HFFc6 (cell line): ENCODE results near the gene IL2RA. TPM values are rescaled to one million over a fixed set of nuclear protein-coding genes. Genes with fewer than 3 reads are reported as not detected.

Source experiments
- DNase-seq: peaks from one replicate; pipeline ENCODE4 v3.0.0-alpha.2; 2018
- H3K27ac Mint-ChIP-seq: 2 replicates; pipeline ENCODE4 v1.8.0; 2020; ENCODE audit warnings: mild to moderate bottlenecking, mixed read lengths
- H3K27me3 Mint-ChIP-seq: 2 replicates; pipeline ENCODE4 v1.8.0; 2021; ENCODE audit warnings: mild to moderate bottlenecking, moderate library complexity, mixed read lengths; ENCODE audit not compliant: insufficient read depth
- H3K36me3 Mint-ChIP-seq: 2 replicates; pipeline ENCODE4 v1.8.0; 2021; ENCODE audit warnings: low read depth, mixed read lengths
- H3K4me1 Mint-ChIP-seq: 2 replicates; pipeline ENCODE4 v1.8.0; 2020; ENCODE audit warnings: low read depth, mixed read lengths
- H3K4me3 Mint-ChIP-seq: 2 replicates; pipeline ENCODE4 v1.8.0; 2020; ENCODE audit warnings: mild to moderate bottlenecking, moderate library complexity, mixed read lengths
- H3K9me3 Mint-ChIP-seq: 2 replicates; pipeline ENCODE4 v1.8.0; 2020; ENCODE audit warnings: mild to moderate bottlenecking, mixed read lengths
- total RNA-seq, 6 experiments: library from RNA; stranded (reverse); fragmentation: NEBNext Ultra II Directional; extraction: Animal tissue kit (Norgen Biotek cat#: 25700); gene quantifications; 2 replicates in 1 of 6; 3 replicates in 5 of 6; pipeline ENCODE4 v1.2.3, GENCODE V29; 2021
- TF ChIP-seq, protein P1 (sequence below): fragments of 200-600 bp; sonication (generic); IDR thresholded peaks from 2 replicates; pipeline ENCODE4 v1.5.0; 2021; ENCODE audit warnings: antibody characterized with exemption, mild to moderate bottlenecking

The IL2RA gene
- total RNA-seq, 6 experiments from 2014 or later = not detected

DNA sequence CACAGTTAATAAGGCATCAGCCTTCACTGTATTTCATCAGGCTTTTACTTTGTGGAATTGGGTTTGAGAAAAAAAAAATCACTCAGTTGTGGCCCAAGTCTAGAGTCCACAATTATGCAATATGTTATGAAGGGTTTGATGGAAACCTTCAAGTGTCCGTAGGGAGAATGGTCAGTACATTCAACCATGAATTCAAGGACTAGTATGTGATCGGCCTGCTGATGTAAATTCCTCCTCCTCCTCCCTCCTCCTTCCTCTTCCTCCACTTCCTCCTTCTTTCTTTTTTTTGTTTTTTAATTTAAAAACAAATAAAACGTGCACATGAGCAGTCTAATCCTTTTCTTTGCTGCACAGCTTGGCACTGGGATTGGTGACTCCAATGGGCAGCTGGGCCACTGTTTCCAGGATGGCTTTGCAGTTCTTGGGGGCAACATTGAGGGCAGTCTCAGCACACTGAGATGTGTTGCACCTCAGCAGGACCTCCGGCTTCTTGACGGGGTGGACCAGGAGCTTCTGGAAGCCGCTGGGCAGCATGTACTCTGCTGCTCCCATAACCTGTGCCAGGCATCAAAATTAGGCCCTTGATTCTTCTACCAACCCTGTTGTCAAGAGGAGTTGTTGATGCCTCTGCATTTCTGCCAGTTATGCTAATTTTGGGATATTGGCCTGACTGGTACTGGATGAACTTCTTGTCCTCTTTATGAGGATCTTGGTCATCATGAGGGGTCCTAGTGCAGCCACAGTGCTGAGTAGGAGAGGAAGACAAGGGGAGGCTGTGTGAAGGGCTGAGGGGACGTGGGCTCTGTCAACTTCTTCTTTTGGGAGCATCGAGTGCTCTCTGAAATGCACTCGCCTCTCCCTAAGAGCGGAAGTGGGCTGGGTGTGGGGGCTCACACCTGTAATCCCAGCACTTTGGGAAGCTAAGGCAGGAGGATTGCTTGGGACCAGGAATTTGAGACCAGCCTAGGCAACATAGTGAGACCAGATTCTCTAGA, 9.3 kb upstream of the IL2RA start:
- no peak for DNase-seq
- H3K9me3 Mint-ChIP-seq = no peaks in the 10 kb centered on the region
- no peak overlapping the region for H3K27ac Mint-ChIP-seq
- no peak overlapping the region for H3K4me3 Mint-ChIP-seq
- peaks cover 72% of the 10 kb centered on the region for H3K27me3 Mint-ChIP-seq
- TF ChIP-seq, protein P1, sequence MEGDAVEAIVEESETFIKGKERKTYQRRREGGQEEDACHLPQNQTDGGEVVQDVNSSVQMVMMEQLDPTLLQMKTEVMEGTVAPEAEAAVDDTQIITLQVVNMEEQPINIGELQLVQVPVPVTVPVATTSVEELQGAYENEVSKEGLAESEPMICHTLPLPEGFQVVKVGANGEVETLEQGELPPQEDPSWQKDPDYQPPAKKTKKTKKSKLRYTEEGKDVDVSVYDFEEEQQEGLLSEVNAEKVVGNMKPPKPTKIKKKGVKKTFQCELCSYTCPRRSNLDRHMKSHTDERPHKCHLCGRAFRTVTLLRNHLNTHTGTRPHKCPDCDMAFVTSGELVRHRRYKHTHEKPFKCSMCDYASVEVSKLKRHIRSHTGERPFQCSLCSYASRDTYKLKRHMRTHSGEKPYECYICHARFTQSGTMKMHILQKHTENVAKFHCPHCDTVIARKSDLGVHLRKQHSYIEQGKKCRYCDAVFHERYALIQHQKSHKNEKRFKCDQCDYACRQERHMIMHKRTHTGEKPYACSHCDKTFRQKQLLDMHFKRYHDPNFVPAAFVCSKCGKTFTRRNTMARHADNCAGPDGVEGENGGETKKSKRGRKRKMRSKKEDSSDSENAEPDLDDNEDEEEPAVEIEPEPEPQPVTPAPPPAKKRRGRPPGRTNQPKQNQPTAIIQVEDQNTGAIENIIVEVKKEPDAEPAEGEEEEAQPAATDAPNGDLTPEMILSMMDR = no peak
- H3K36me3 Mint-ChIP-seq = no peaks in the 10 kb centered on the region; the same call in 1 of the 2 replicates
- peaks cover 10% of the 10 kb centered on the region for H3K4me1 Mint-ChIP-seq

DNA sequence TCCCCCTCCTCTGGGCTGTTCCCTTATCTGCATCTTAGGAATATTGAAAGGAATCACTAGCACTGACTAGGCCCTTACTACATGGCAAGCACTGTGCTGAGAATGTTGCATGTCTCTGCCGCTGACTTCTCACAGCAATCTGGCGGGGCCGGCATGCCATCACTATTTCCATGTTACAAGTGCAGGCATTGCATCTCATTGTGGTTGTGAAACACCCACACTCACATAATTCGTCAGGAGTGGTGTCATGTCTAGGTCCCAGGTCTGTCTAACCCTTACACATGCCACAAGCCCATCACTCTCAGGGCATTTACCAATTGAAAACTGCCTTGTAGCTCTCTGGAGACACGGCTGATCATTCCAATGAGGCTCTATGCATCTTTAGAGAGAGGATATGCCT, 8.5 kb upstream of the IL2RA start:
- TF ChIP-seq, protein P1 = no peak
- no peaks in the 10 kb centered on the region; the same call in 1 of the 2 replicates for H3K36me3 Mint-ChIP-seq
- H3K27me3 Mint-ChIP-seq = peaks cover 75% of the 10 kb centered on the region
- H3K4me3 Mint-ChIP-seq = no peak overlapping the region
- H3K4me1 Mint-ChIP-seq = peaks cover 10% of the 10 kb centered on the region
- H3K27ac Mint-ChIP-seq = no peak overlapping the region
- H3K9me3 Mint-ChIP-seq = no peaks in the 10 kb centered on the region
- DNase-seq = no peak

DNA sequence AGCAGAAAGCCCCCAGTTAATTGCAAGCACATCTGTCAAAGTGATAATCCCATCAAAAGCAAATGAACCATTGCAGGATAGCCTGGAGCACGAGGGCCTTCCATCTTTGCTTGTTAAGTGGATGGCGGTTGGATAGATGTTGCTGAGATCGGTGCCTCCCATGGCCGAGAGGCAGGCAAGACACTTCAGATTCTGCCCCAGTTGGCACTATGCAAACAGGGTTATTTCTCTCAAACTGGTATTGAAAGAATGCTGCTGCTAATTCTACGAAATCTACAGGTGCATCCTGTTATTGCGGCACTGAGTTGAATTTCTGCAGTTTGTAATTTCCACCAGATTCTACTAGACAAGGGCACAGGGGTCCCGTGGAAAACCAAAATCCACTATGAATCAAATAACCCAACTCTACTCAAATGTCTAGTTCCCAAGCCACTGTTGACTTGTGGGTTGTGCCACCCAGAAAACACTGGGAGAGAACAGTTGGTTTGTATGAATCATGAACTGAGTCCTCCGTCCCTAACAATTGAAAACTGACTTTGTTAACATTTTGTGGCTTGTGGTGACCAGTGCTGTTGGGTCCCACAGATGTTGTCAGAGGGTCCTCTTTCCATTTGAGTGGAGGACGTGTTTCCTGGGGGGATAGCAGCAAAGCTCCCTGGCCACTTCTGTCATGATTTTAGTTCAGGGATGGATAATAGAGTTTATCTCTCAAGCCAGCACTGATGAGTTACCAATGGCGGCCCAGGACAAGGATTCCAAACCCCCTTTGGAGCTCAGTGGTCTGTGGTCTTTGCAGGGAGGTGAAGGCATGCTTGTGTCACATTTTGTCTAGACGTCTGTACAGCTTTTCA, 7.1 kb upstream of the IL2RA start:
- Mint-ChIP-seq H3K36me3 (no peaks in the 10 kb centered on the region; the same call in 1 of the 2 replicates), H3K9me3 (no peaks in the 10 kb centered on the region), H3K27me3 (peaks cover 74% of the 10 kb centered on the region), H3K4me3 (no peak overlapping the region), H3K27ac (no peak overlapping the region), H3K4me1 (peaks cover under 1% of the 10 kb centered on the region; the same call in 1 of the 2 replicates)
- no peak for DNase-seq
- TF ChIP-seq, protein P1 = no peak

DNA sequence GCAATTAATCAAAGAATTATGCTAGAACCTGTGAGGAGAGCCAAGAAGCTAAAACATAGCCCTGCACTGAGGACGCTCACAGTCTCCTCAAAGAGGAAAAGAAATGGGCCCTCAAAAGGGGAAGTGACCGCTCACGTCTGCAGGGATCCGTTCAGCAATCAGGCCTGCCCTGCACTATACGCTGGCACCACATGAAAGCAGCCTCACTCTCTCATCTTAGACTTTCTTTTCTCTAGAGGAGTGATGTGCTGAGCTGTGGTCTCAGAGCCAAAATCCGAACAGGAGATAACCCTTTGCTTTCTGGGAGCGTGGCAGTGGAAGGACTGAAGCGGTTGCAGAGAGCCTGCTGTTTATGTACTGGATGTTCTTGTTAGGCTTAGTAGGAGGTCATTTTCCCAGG, 6.3 kb upstream of the IL2RA start:
- TF ChIP-seq, protein P1 = no peak
- no peaks in the 10 kb centered on the region; the same call in 1 of the 2 replicates for H3K36me3 Mint-ChIP-seq
- H3K4me1 Mint-ChIP-seq = no peaks in the 10 kb centered on the region
- no peak overlapping the region for H3K27ac Mint-ChIP-seq
- no peak overlapping the region for H3K4me3 Mint-ChIP-seq
- no peak for DNase-seq
- peaks cover 67% of the 10 kb centered on the region for H3K27me3 Mint-ChIP-seq
- no peaks in the 10 kb centered on the region for H3K9me3 Mint-ChIP-seq

DNA sequence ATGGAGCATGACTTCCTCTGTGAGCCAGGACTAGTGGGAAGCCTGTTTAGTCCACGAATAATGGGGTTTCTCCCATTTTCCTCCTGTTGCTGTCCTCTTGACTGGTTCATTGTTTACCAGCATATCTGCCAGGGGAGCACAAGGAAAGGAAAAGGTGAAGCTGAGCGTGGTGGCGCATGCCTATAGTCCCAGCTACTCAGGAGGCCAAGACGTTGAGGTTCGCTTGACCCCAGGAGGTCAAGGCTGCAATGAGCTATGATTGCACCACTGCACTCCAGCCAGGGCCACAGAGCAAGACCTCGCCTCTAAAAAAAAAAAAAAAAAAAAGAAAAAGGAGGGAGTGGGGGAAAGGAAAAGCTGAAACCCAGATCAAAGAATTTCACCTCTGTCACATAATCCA, 5.8 kb upstream of the IL2RA start:
- peaks cover 63% of the 10 kb centered on the region for H3K27me3 Mint-ChIP-seq
- H3K27ac Mint-ChIP-seq = no peak overlapping the region
- no peaks in the 10 kb centered on the region; the same call in 1 of the 2 replicates for H3K36me3 Mint-ChIP-seq
- no peaks in the 10 kb centered on the region for H3K9me3 Mint-ChIP-seq
- no peak for DNase-seq
- no peak overlapping the region for H3K4me3 Mint-ChIP-seq
- TF ChIP-seq, protein P1 = no peak
- no peaks in the 10 kb centered on the region for H3K4me1 Mint-ChIP-seq
